HEK293 (cell line): ENCODE data around the gene CTSZ.

ENCODE experiments used
- CTCF ChIA-PET: fragments of 350-600 bp; formaldehyde crosslinking; extraction: SDS; loops from one replicate; lab custom pipeline; 2021; ENCODE audit warnings: antibody characterized with exemption; lab: Yijun Ruan, JAX
- POLR2A ChIA-PET: fragments of 300-600 bp; formaldehyde crosslinking; extraction: SDS; loops from one replicate; lab custom pipeline; 2020; ENCODE audit warnings: antibody characterized with exemption, inconsistent platforms; lab: Yijun Ruan, JAX
- H3K27ac ChIP-seq: fragments of 200-500 bp; sonication (Bioruptor generic); 2 replicates; pipeline ENCODE4 v1.5.1; 2014; ENCODE audit warnings: low read depth, low read length, control low read depth, inconsistent platforms; ENCODE audit errors: extremely low read depth
- H3K36me3 ChIP-seq, 2 experiments: fragments of 200-500 bp in 1 of 2; sonication (Bioruptor generic) in 1 of 2; 1 replicate in 1 of 2; 2 replicates in 1 of 2; pipeline ENCODE4 v1.5.1; 2014 to 2017; ENCODE audit warnings: inconsistent platforms in 2 of 2, low read length in 2 of 2; ENCODE audit not compliant: control insufficient read depth in 2 of 2, insufficient read depth in 1 of 2
- H3K4me1 ChIP-seq: fragments of 200-500 bp; sonication (Bioruptor generic); 2 replicates; pipeline ENCODE4 v1.5.1; 2014; ENCODE audit warnings: mild to moderate bottlenecking, low read length, inconsistent platforms; ENCODE audit not compliant: control insufficient read depth, insufficient read depth
- H3K4me3 ChIP-seq: 2 replicates; pipeline ENCODE4 v1.5.1; 2011; ENCODE audit warnings: low read depth, mild to moderate bottlenecking, control low read depth, low read length, moderate library complexity
- H3K9me3 ChIP-seq: fragments of 200-500 bp; sonication (Bioruptor generic); 2 replicates; pipeline ENCODE4 v1.5.1; 2014; ENCODE audit warnings: low read depth, low read length, inconsistent platforms; ENCODE audit not compliant: control insufficient read depth, insufficient read depth
- EGR2 ChIP-seq: fragments of 450-650 bp; formaldehyde crosslinking; IDR thresholded peaks from 2 replicates; pipeline ENCODE4 v1.5.1; 2016; ENCODE audit warnings: low read depth, missing biosample characterization, missing genetic modification characterization
- GLIS2 ChIP-seq: fragments of 450-650 bp; formaldehyde crosslinking; IDR thresholded peaks from 2 replicates; pipeline ENCODE4 v1.5.1; 2016; ENCODE audit warnings: missing biosample characterization, missing genetic modification characterization
- SP7 ChIP-seq: fragments of 450-650 bp; formaldehyde crosslinking; IDR thresholded peaks from 2 replicates; pipeline ENCODE4 v1.5.1; 2016; ENCODE audit warnings: missing biosample characterization, missing genetic modification characterization
- TCF7L2 ChIP-seq: IDR thresholded peaks from 2 replicates; pipeline ENCODE4 v1.6.1; 2011; ENCODE audit warnings: low read depth, mild to moderate bottlenecking, inconsistent platforms, low read length, moderate library complexity, borderline replicate concordance
- WT1 ChIP-seq: fragments of 450-650 bp; formaldehyde crosslinking; IDR thresholded peaks from 2 replicates; pipeline ENCODE4 v1.5.1; 2016; ENCODE audit warnings: missing biosample characterization, missing genetic modification characterization
- ZBTB20 ChIP-seq: fragments of 450-650 bp; formaldehyde crosslinking; IDR thresholded peaks from 2 replicates; pipeline ENCODE4 v1.5.1; 2016; ENCODE audit warnings: missing biosample characterization, missing genetic modification characterization
- ZEB2 ChIP-seq: fragments of 450-650 bp; formaldehyde crosslinking; IDR thresholded peaks from 2 replicates; pipeline ENCODE4 v1.5.1; 2016; ENCODE audit warnings: missing biosample characterization, missing genetic modification characterization
- ZNF138 ChIP-seq: fragments of 450-650 bp; formaldehyde crosslinking; IDR thresholded peaks from 2 replicates; pipeline ENCODE4 v1.5.1; 2016; ENCODE audit warnings: missing biosample characterization, missing genetic modification characterization, borderline replicate concordance
- ZNF214 ChIP-seq: fragments of 450-650 bp; formaldehyde crosslinking; IDR thresholded peaks from 2 replicates; pipeline ENCODE4 v1.5.1; 2017; ENCODE audit warnings: missing biosample characterization, mild to moderate bottlenecking, missing genetic modification characterization, borderline replicate concordance
- ZNF391 ChIP-seq: fragments of 450-650 bp; formaldehyde crosslinking; IDR thresholded peaks from 2 replicates; pipeline ENCODE4 v1.5.1; 2016; ENCODE audit warnings: low read depth, missing biosample characterization, missing genetic modification characterization, borderline replicate concordance
- ZNF426 ChIP-seq: fragments of 450-650 bp; formaldehyde crosslinking; IDR thresholded peaks from 2 replicates; pipeline ENCODE4 v1.5.1; 2017; ENCODE audit warnings: missing biosample characterization, missing genetic modification characterization, mild to moderate bottlenecking, inconsistent platforms, moderate library complexity
- ZNF530 ChIP-seq: fragments of 450-650 bp; formaldehyde crosslinking; IDR thresholded peaks from 2 replicates; pipeline ENCODE4 v1.5.1; 2016; ENCODE audit warnings: low read depth, missing biosample characterization, missing genetic modification characterization
- ZNF623 ChIP-seq: fragments of 450-650 bp; formaldehyde crosslinking; IDR thresholded peaks from 2 replicates; pipeline ENCODE4 v1.5.1; 2016; ENCODE audit warnings: missing biosample characterization, missing genetic modification characterization
- ZNF707 ChIP-seq: fragments of 450-650 bp; formaldehyde crosslinking; IDR thresholded peaks from 2 replicates; pipeline ENCODE4 v1.5.1; 2016; ENCODE audit warnings: missing biosample characterization, missing genetic modification characterization
- ZNF792 ChIP-seq: fragments of 450-650 bp; formaldehyde crosslinking; IDR thresholded peaks from 2 replicates; pipeline ENCODE4 v1.5.1; 2016; ENCODE audit warnings: missing biosample characterization, missing genetic modification characterization
- TF ChIP-seq, protein P1 (sequence below): fragments of 450-650 bp; formaldehyde crosslinking; IDR thresholded peaks from 2 replicates; pipeline ENCODE4 v1.5.1; 2016; ENCODE audit warnings: missing biosample characterization, missing genetic modification characterization
- TF ChIP-seq, protein P2 (sequence below): fragments of 450-650 bp; formaldehyde crosslinking; IDR thresholded peaks from 2 replicates; pipeline ENCODE4 v1.5.1; 2016; ENCODE audit warnings: missing biosample characterization, missing genetic modification characterization, borderline replicate concordance
- TF ChIP-seq, protein P3 (sequence below): fragments of 450-650 bp; formaldehyde crosslinking; IDR thresholded peaks from 2 replicates; pipeline ENCODE4 v1.5.1; 2017; ENCODE audit warnings: missing biosample characterization, missing genetic modification characterization

Gene CTSZ

DNA sequence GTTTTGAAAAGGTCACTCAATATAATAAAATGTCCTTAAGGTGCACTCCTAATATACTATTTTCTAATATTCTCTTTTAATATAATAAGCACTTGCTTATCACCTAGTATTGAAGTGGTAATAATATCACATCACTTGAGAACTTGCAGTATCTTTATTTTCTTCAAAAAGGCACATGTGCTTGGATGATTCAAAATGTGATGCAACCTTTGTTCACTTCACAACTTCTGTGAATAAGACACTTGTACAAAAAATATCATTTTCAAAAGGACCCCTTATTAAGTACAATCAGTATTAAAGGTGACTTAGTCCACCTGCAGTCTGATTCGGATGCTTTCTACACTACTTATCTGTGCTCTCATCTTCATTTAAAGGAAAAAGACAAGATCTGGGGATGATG, 32.2 kb upstream of the CTSZ start:
- Histone ChIP-seq H3K4me1 (peaks cover 2% of the 10 kb centered on the region; the same call in 1 of the 2 replicates), H3K27ac (no peak overlapping the region), H3K4me3 (no peak overlapping the region), H3K36me3 (peaks cover 16 to 59% of the 10 kb centered on the region in 2 experiments; a peak in 2 of 3 replicates), H3K9me3 (no peaks in the 10 kb centered on the region)
- CTCF ChIA-PET: no interaction called here
- TF ChIP-seq ZNF530 (no peak), ZNF792 (no peak), ZNF391 (no peak), ZNF426 (no peak), WT1 (tag by site-specific recombination) (no peak), ZNF138 (tag by site-specific recombination) (no peak)
- POLR2A ChIA-PET: no interaction called here

DNA sequence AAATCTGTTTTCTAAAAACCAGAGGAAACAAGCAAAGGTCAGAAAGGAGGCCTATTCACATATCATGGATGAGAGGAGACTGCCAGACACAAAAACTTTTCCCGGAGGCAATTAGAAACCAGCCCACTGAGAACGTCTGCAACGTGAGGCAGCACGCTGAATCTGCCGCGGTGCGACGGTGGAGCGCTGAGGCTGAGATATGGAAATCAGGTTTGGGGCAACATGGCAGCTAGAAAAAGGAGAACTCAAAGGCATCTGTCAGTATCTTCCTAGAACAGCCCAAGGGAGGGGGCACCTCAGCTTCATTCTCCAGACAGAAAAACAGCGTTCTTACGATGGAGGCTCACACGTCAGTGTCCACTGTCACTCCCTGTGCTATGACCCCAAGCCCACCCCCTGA, 30.3 kb upstream of the CTSZ start:
- Histone ChIP-seq H3K27ac (no peak overlapping the region), H3K4me3 (no peak overlapping the region), H3K36me3 (peaks cover 16 to 66% of the 10 kb centered on the region in 2 experiments; a peak in 2 of 3 replicates), H3K4me1 (no peaks in the 10 kb centered on the region), H3K9me3 (no peaks in the 10 kb centered on the region)
- TF ChIP-seq ZNF214 (tag by site-specific recombination): no peak
- TF ChIP-seq ZNF707: no peak
- TF ChIP-seq, protein P1, sequence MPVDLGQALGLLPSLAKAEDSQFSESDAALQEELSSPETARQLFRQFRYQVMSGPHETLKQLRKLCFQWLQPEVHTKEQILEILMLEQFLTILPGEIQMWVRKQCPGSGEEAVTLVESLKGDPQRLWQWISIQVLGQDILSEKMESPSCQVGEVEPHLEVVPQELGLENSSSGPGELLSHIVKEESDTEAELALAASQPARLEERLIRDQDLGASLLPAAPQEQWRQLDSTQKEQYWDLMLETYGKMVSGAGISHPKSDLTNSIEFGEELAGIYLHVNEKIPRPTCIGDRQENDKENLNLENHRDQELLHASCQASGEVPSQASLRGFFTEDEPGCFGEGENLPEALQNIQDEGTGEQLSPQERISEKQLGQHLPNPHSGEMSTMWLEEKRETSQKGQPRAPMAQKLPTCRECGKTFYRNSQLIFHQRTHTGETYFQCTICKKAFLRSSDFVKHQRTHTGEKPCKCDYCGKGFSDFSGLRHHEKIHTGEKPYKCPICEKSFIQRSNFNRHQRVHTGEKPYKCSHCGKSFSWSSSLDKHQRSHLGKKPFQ (tag by site-specific recombination): no peak
- TF ChIP-seq EGR2 (tag by site-specific recombination): no peak
- no peak for TF ChIP-seq TCF7L2
- ChIA-PET CTCF (no interaction called here), POLR2A (no interaction called here)

DNA sequence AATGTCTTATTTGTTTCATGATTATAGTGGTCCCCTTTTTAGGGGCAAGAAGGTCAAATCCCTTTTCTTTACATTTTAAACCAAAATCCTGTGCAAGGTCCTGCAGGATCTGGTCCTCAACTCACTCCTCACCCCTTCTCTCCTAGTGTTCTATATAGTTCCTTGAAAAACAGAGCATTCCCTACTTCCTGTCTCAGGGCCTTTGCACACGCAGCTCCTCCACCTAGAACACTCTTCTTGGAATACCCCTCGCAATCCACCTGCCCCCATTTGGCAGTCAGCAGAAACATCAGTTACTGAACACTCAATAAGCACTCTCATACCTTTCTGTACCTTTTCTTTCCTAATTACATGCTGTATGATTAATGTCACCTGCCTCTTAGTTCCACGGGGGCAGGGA, 28.3 kb upstream of the CTSZ start:
- POLR2A ChIA-PET: no interaction called here
- no peak for TF ChIP-seq GLIS2 (tag by site-specific recombination)
- peak; percentile 90 for TF ChIP-seq ZNF623 (tag by site-specific recombination)
- TF ChIP-seq ZNF707: no peak
- TF ChIP-seq, all 188 proteins: peak for 1
- Histone ChIP-seq H3K4me3 (no peak overlapping the region), H3K9me3 (no peaks in the 10 kb centered on the region), H3K36me3 (peaks cover 16 to 66% of the 10 kb centered on the region in 2 experiments; a peak in 2 of 3 replicates), H3K27ac (no peak overlapping the region), H3K4me1 (peaks cover 5% of the 10 kb centered on the region; the same call in 1 of the 2 replicates)
- CTCF ChIA-PET: no interaction called here

DNA sequence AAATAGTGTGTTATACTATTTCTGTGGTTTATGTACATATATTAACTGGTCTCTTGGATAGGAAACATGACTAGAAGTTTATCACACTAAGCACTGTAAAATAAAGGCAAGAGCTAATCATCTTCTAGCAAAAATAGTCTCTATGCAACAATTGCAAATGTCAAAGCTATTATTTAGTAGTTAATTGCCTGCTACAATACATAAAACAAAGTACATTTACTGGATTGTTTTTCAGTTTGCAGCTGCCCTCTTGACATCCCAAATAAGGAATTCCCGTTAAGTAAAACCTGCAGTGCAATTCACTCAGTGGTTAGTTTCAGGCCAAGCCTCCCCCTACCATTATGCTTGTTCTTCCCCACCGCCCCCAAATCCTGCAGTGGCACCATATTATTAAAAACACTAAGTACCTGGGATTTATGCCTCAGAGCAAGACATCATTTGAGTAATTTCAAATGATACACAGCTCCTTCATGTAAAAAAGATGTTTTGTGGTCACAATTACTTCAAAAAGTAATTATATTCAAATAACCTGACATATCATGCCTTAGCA, 26.6 kb upstream of the CTSZ start:
- Histone ChIP-seq H3K4me1 (peaks cover 7% of the 10 kb centered on the region; the same call in 1 of the 2 replicates), H3K4me3 (no peak overlapping the region), H3K9me3 (no peaks in the 10 kb centered on the region), H3K27ac (no peak overlapping the region), H3K36me3 (peaks cover 16 to 75% of the 10 kb centered on the region in 2 experiments; a peak in 2 of 3 replicates)
- ChIA-PET POLR2A (interaction anchor here (1.1 to 2.1 kb wide), 2 partner anchors 9 to 48 kb away, joined by 3 to 7 read pairs; partner anchors contain the start of gene PRELID3B), CTCF (interaction anchor here (0.7 kb wide), 1 partner anchor 55 kb away, joined by 4 read pairs; no protein-coding TSS in a partner anchor)
- TF ChIP-seq ZBTB20 (peak; percentile 42; the same call in 1 of the 2 replicates), ZEB2 (tag by site-specific recombination) (no peak), SP7 (peak; percentile 96)
- TF ChIP-seq, protein P2, sequence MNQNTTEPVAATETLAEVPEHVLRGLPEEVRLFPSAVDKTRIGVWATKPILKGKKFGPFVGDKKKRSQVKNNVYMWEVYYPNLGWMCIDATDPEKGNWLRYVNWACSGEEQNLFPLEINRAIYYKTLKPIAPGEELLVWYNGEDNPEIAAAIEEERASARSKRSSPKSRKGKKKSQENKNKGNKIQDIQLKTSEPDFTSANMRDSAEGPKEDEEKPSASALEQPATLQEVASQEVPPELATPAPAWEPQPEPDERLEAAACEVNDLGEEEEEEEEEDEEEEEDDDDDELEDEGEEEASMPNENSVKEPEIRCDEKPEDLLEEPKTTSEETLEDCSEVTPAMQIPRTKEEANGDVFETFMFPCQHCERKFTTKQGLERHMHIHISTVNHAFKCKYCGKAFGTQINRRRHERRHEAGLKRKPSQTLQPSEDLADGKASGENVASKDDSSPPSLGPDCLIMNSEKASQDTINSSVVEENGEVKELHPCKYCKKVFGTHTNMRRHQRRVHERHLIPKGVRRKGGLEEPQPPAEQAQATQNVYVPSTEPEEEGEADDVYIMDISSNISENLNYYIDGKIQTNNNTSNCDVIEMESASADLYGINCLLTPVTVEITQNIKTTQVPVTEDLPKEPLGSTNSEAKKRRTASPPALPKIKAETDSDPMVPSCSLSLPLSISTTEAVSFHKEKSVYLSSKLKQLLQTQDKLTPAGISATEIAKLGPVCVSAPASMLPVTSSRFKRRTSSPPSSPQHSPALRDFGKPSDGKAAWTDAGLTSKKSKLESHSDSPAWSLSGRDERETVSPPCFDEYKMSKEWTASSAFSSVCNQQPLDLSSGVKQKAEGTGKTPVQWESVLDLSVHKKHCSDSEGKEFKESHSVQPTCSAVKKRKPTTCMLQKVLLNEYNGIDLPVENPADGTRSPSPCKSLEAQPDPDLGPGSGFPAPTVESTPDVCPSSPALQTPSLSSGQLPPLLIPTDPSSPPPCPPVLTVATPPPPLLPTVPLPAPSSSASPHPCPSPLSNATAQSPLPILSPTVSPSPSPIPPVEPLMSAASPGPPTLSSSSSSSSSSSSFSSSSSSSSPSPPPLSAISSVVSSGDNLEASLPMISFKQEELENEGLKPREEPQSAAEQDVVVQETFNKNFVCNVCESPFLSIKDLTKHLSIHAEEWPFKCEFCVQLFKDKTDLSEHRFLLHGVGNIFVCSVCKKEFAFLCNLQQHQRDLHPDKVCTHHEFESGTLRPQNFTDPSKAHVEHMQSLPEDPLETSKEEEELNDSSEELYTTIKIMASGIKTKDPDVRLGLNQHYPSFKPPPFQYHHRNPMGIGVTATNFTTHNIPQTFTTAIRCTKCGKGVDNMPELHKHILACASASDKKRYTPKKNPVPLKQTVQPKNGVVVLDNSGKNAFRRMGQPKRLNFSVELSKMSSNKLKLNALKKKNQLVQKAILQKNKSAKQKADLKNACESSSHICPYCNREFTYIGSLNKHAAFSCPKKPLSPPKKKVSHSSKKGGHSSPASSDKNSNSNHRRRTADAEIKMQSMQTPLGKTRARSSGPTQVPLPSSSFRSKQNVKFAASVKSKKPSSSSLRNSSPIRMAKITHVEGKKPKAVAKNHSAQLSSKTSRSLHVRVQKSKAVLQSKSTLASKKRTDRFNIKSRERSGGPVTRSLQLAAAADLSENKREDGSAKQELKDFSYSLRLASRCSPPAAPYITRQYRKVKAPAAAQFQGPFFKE (tag by site-specific recombination): no peak
- TF ChIP-seq, protein P3, sequence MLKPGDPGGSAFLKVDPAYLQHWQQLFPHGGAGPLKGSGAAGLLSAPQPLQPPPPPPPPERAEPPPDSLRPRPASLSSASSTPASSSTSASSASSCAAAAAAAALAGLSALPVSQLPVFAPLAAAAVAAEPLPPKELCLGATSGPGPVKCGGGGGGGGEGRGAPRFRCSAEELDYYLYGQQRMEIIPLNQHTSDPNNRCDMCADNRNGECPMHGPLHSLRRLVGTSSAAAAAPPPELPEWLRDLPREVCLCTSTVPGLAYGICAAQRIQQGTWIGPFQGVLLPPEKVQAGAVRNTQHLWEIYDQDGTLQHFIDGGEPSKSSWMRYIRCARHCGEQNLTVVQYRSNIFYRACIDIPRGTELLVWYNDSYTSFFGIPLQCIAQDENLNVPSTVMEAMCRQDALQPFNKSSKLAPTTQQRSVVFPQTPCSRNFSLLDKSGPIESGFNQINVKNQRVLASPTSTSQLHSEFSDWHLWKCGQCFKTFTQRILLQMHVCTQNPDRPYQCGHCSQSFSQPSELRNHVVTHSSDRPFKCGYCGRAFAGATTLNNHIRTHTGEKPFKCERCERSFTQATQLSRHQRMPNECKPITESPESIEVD (tag by site-specific recombination): peak; percentile 89
